Vagina (tissue), 2 donors: ENCODE measurements around the gene IGFL4.

Source experiments
- CTCF ChIP-seq, 3 experiments: fragments of 450-650 bp in 2 of 3; fragments of 200-600 bp in 1 of 3; sonication (generic) in 1 of 3; IDR thresholded peaks; one replicate each; pipeline ENCODE4 v1.5.1; 2017 to 2019; ENCODE audit warnings: antibody characterized with exemption in 3 of 3, mild to moderate bottlenecking in 2 of 3, moderate library complexity in 2 of 3
- POLR2AphosphoS5 ChIP-seq, 2 donors: sonication (generic); formaldehyde crosslinking; IDR thresholded peaks; one replicate each; pipeline ENCODE4 v1.9.0; 2017; ENCODE audit warnings: antibody characterized with exemption in 2 of 2, mild to moderate bottlenecking in 2 of 2, low read depth in 1 of 2; ENCODE audit not compliant: insufficient read depth in 1 of 2

GRCh38 chr19:45998834-45999233 is 42.0 kb downstream of the IGFL4 start:
- TF ChIP-seq POLR2AphosphoS5 (IDR thresholded peaks at IDR 0.05; ENCODE audit: insufficient read depth in 1 of 2, low read depth in 1 of 2) (no peak), CTCF (IDR thresholded peaks at IDR 0.05) (no peak)
